D721Med (cell line): ENCODE data around the gene RYR3.

Source experiments
- DNase-seq: peaks from one replicate; pipeline ENCODE4 v3.0.0; 2011; ENCODE audit warnings: low spot score; ENCODE audit not compliant: insufficient read length
- FAIRE-seq: peaks from 2 replicates; lab custom pipeline; 2011; peaks lifted over from hg19 to GRCh38; lab: Jason Lieb, UNC
- CTCF ChIP-seq: IDR thresholded peaks from 2 replicates; pipeline ENCODE4 v1.5.1; 2012; ENCODE audit warnings: mild to moderate bottlenecking, control low read depth; ENCODE audit not compliant: insufficient read depth; ENCODE audit errors: missing control alignments

RYR3 gene

GRCh38 chr15:33753012-33753411 lies 442.2 kb downstream of the RYR3 start:
- DNase-seq: no peak
- no peak for FAIRE-seq
- TF ChIP-seq CTCF: no peak

- no peak for FAIRE-seq
- no peak for TF ChIP-seq CTCF
- no peak for DNase-seq
Observed at GRCh38 chr15:33754242-33754641, 443.5 kb downstream of the RYR3 start.

GRCh38 chr15:33756961-33757360 lies 446.2 kb downstream of the RYR3 start:
- no peak for TF ChIP-seq CTCF
- FAIRE-seq: no peak
- no peak for DNase-seq

GRCh38 chr15:33757516-33758232 lies 446.9 kb downstream of the RYR3 start:
- DNase-seq (no peak), FAIRE-seq (no peak)
- TF ChIP-seq CTCF: no peak

- TF ChIP-seq CTCF: no peak
- no peak for FAIRE-seq
- no peak for DNase-seq
Observed at GRCh38 chr15:33766389-33766788, 455.6 kb downstream of the RYR3 start.

- FAIRE-seq (no peak), DNase-seq (no peak)
- TF ChIP-seq CTCF: no peak
Observed at GRCh38 chr15:33768670-33769190, 458.0 kb downstream of the RYR3 start.

GRCh38 chr15:33773969-33774368 lies 463.2 kb downstream of the RYR3 start:
- FAIRE-seq (no peak), DNase-seq (no peak)
- TF ChIP-seq CTCF: no peak
